Liver (tissue), 9 donors: ENCODE measurements around the gene FADS2. TPM values are rescaled to one million over a fixed set of nuclear protein-coding genes. Genes with fewer than 3 reads are reported as not detected.

Experiments used
- DNase-seq: peaks from one replicate; pipeline ENCODE4 v3.0.0-alpha.2; 2017; ENCODE audit warnings: low spot score
- H3K27ac ChIP-seq, 2 donors: one replicate each; pipeline ENCODE4 v1.7.0; 2013; ENCODE audit warnings: inconsistent platforms in 2 of 2, low read length in 2 of 2, control low read depth in 1 of 2, low read depth in 1 of 2, mild to moderate bottlenecking in 1 of 2
- H3K27me3 ChIP-seq, 4 donors: one replicate each; pipeline versions ENCODE4 v1.6.1 to v1.7.0; 2013; ENCODE audit warnings: low read length in 3 of 4, inconsistent platforms in 1 of 4, mild to moderate bottlenecking in 1 of 4, moderate library complexity in 1 of 4; ENCODE audit not compliant: control insufficient read depth in 4 of 4, insufficient read depth in 4 of 4
- H3K36me3 ChIP-seq, 4 donors: one replicate each; pipeline versions ENCODE4 v1.6.1 to v1.7.0; 2013; ENCODE audit warnings: low read length in 3 of 4, mild to moderate bottlenecking in 3 of 4, low read depth in 1 of 4, moderate library complexity in 1 of 4; ENCODE audit not compliant: control insufficient read depth in 4 of 4, insufficient read depth in 3 of 4
- H3K4me1 ChIP-seq, 4 donors: one replicate each; pipeline versions ENCODE4 v1.6.1 to v1.7.0; 2013; ENCODE audit warnings: low read length in 3 of 4, mild to moderate bottlenecking in 3 of 4, moderate library complexity in 1 of 4; ENCODE audit not compliant: control insufficient read depth in 4 of 4, insufficient read depth in 4 of 4
- H3K4me3 ChIP-seq, 3 donors: one replicate each; pipeline versions ENCODE4 v1.6.1 to v1.7.0; 2013; ENCODE audit warnings: low read length in 3 of 3, control low read depth in 1 of 3, low read depth in 1 of 3, mild to moderate bottlenecking in 1 of 3
- H3K9ac ChIP-seq, 2 donors: one replicate each; pipeline ENCODE4 v1.7.0; 2013; ENCODE audit warnings: low read length in 2 of 2, mild to moderate bottlenecking in 2 of 2, moderate library complexity in 2 of 2, control low read depth in 1 of 2, low read depth in 1 of 2
- H3K9me3 ChIP-seq, 4 donors: one replicate each; pipeline versions ENCODE4 v1.6.1 to v1.7.0; 2013; ENCODE audit warnings: low read length in 3 of 4; ENCODE audit not compliant: control insufficient read depth in 4 of 4
- ATF3 ChIP-seq: IDR thresholded peaks from 2 replicates; pipeline ENCODE4 v1.6.1; 2016; ENCODE audit warnings: antibody characterized with exemption
- CTCF ChIP-seq: fragments of 150-350 bp; IDR thresholded peaks from 2 replicates; pipeline ENCODE4 v1.5.1; 2017; ENCODE audit warnings: improper control_type of control experiment, low read depth, low read length; ENCODE audit not compliant: missing input control
- EGR1 ChIP-seq, 2 donors: IDR thresholded peaks; 2 replicates each; pipeline ENCODE4 v1.6.1; 2016 to 2018; ENCODE audit warnings: antibody characterized with exemption in 2 of 2, low read depth in 2 of 2
- FOXA1 ChIP-seq: IDR thresholded peaks from 2 replicates; pipeline ENCODE4 v1.6.1; 2016; ENCODE audit warnings: antibody characterized with exemption
- FOXA2 ChIP-seq: IDR thresholded peaks from 2 replicates; pipeline ENCODE4 v1.6.1; 2016; ENCODE audit warnings: antibody characterized with exemption
- GABPA ChIP-seq, 2 donors: IDR thresholded peaks in 1 of 2; conservative IDR thresholded peaks in 1 of 2; 2 replicates each; pipeline ENCODE4 v1.6.1; 2016; ENCODE audit warnings: antibody characterized with exemption in 2 of 2, mild to moderate bottlenecking in 1 of 2, moderate library complexity in 1 of 2
- HNF4A ChIP-seq, 2 donors: conservative IDR thresholded peaks; 2 replicates each; pipeline ENCODE4 v1.6.1; 2016; ENCODE audit warnings: antibody characterized with exemption in 2 of 2, mild to moderate bottlenecking in 2 of 2
- HNF4G ChIP-seq: IDR thresholded peaks from 2 replicates; pipeline ENCODE4 v1.6.1; 2016; ENCODE audit warnings: antibody characterized with exemption
- JUND ChIP-seq, 2 donors: IDR thresholded peaks; 2 replicates each; pipeline ENCODE4 v1.6.1; 2016; ENCODE audit warnings: antibody characterized with exemption in 2 of 2
- MAX ChIP-seq: IDR thresholded peaks from 2 replicates; pipeline ENCODE4 v1.6.1; 2016; ENCODE audit warnings: antibody characterized with exemption
- NR2F2 ChIP-seq: IDR thresholded peaks from 2 replicates; pipeline ENCODE4 v1.6.1; 2016; ENCODE audit warnings: antibody characterized with exemption
- RAD21 ChIP-seq, 2 donors: IDR thresholded peaks; 2 replicates each; pipeline ENCODE4 v1.6.1; 2016; ENCODE audit warnings: antibody characterized with exemption in 2 of 2, mild to moderate bottlenecking in 2 of 2
- REST ChIP-seq: IDR thresholded peaks from 2 replicates; pipeline ENCODE4 v1.6.1; 2016; ENCODE audit warnings: antibody characterized with exemption, mild to moderate bottlenecking
- RXRA ChIP-seq, 2 donors: IDR thresholded peaks; 2 replicates each; pipeline ENCODE4 v1.6.1; 2017 to 2018; ENCODE audit warnings: antibody characterized with exemption in 2 of 2, mild to moderate bottlenecking in 1 of 2
- SP1 ChIP-seq: IDR thresholded peaks from 2 replicates; pipeline ENCODE4 v1.6.1; 2018; ENCODE audit warnings: antibody characterized with exemption, mild to moderate bottlenecking
- TAF1 ChIP-seq: conservative IDR thresholded peaks from 2 replicates; pipeline ENCODE4 v1.6.1; 2016; ENCODE audit warnings: antibody characterized with exemption, mild to moderate bottlenecking
- YY1 ChIP-seq: IDR thresholded peaks from 2 replicates; pipeline ENCODE4 v1.6.1; 2016; ENCODE audit warnings: antibody characterized with exemption, mild to moderate bottlenecking
- ZBTB33 ChIP-seq: IDR thresholded peaks from 2 replicates; pipeline ENCODE4 v1.6.1; 2016; ENCODE audit warnings: antibody characterized with exemption
- WGBS: extraction: QIAGEN DNeasy Blood & Tissue Kit; methylation state at CpG from one replicate; pipeline ENCODE4 v1.1.7; 2013; 5-methylcytosine and 5-hydroxymethylcytosine counted together
- polyA plus RNA-seq, 2 donors: library from polyadenylated mRNA; stranded (reverse) in 1 of 2; unstranded in 1 of 2; fragments of 200-250 nt in 1 of 2; fragments of >200 nt in 1 of 2; fragmentation: Nextera tagmentation in 1 of 2; extraction: Ambion mirVana in 1 of 2; gene quantifications; one replicate each; pipeline versions ENCODE4 v1.2.1 to v1.2.3, GENCODE V29; 2013 to 2015
- total RNA-seq, 2 donors: library from RNA; depleted of rRNA; stranded (reverse); fragments of >200 nt; gene quantifications; one replicate each; pipeline ENCODE4 v1.2.3, GENCODE V29; 2014
- donor health status: healthy.
- donor health status: healthy.
- donor health status: healthy.
- donor health status: healthy.
- donor health status: healthy.

The FADS2 gene
- total and polyA plus RNA-seq, 4 donors, result 2.8 to 281 (median 84.9) TPM

GRCh38 chr11:61907282-61907681 is 79.2 kb downstream of the FADS2 start:
- H3K36me3 ChIP-seq, result no peaks in the 10 kb centered on the region
- WGBS, result 94% methylated on average over 19 of the region's 19 CpGs

More at GRCh38 chr11:61907282-61907681, 79.2 kb downstream of the FADS2 start:
- Histone ChIP-seq H3K27ac (no peak overlapping the region), H3K4me3 (no peak overlapping the region), H3K9me3 (no peaks in the 10 kb centered on the region), H3K4me1 (peaks cover 0 to 12% (median 0%) of the 10 kb centered on the region in 4 donors), H3K9ac (no peak overlapping the region), H3K27me3 (no peaks in the 10 kb centered on the region)
- no peak for DNase-seq
- TF ChIP-seq YY1 (no peak), ZBTB33 (no peak), MAX (no peak), FOXA2 (no peak), SP1 (no peak), REST (no peak), ATF3 (no peak), HNF4G (no peak), FOXA1 (no peak), TAF1 (no peak), EGR1 (IDR thresholded peaks at IDR 0.05; ENCODE audit: low read depth in 2 of 2) (no peak), RAD21 (IDR thresholded peaks at IDR 0.05) (no peak), JUND (IDR thresholded peaks at IDR 0.05) (no peak), HNF4A (conservative IDR thresholded peaks at IDR 0.05) (no peak), NR2F2 (no peak), GABPA (IDR thresholded peaks at IDR 0.05 in 1 of 2, conservative IDR thresholded peaks at IDR 0.05 in 1 of 2) (no peak), CTCF (no peak), RXRA (IDR thresholded peaks at IDR 0.05) (no peak)
